Left lobe of liver (tissue), 2 donors: ENCODE results near the gene SYNGR4. TPM values are rescaled to one million over a fixed set of nuclear protein-coding genes. Genes with fewer than 3 reads are reported as not detected.

Experiments
- ATAC-seq: fragments of 200-7000 bp; cut with Tn5 transposase; one replicate; pipeline ENCODE4 v1.9.1; 2020; ENCODE audit warnings: mild to moderate bottlenecking, moderate library complexity
- DNase-seq: peaks from one replicate; pipeline ENCODE4 v3.0.0-alpha.2; 2020; ENCODE audit warnings: low spot score
- total RNA-seq: library from RNA; stranded (reverse); gene quantifications from one replicate; pipeline ENCODE4 v1.2.1, GENCODE V29; 2021
- donor health status: DM: no; HTN: no; CAD: no; lungs with moderate emphysema.
- donor health status: DM: no; HTN: yes; CAD: no.

Gene SYNGR4
- total RNA-seq, 1 donor from 2014 or later: not detected

- ATAC-seq: no peak
- no peak for DNase-seq
These were observed 31.3 kb downstream of the SYNGR4 start for GRCh38 chr19:48395499-48395898.

GRCh38 chr19:48396016-48396823 lies 32.1 kb downstream of the SYNGR4 start:
- ATAC-seq (no peak), DNase-seq (no peak)

GRCh38 chr19:48396824-48397176 lies 32.6 kb downstream of the SYNGR4 start:
- ATAC-seq (no peak), DNase-seq (no peak)

GRCh38 chr19:48397263-48398101 lies 33.3 kb downstream of the SYNGR4 start:
- DNase-seq (no peak), ATAC-seq (no peak)

- ATAC-seq: no peak
- no peak for DNase-seq
These were observed 33.9 kb downstream of the SYNGR4 start for GRCh38 chr19:48398102-48398374.

GRCh38 chr19:48398375-48399235 lies 34.4 kb downstream of the SYNGR4 start:
- DNase-seq: no peak
- ATAC-seq: peak; percentile 52

GRCh38 chr19:48400018-48400742 lies 36.0 kb downstream of the SYNGR4 start:
- no peak for DNase-seq
- peak; percentile 34 for ATAC-seq

- DNase-seq (no peak), ATAC-seq (no peak)
These were observed 37.1 kb downstream of the SYNGR4 start for GRCh38 chr19:48401287-48401686.

- DNase-seq (no peak), ATAC-seq (peak; percentile 83)
These were observed 39.4 kb downstream of the SYNGR4 start for GRCh38 chr19:48403606-48404005.

- DNase-seq (no peak), ATAC-seq (no peak)
These were observed 41.0 kb downstream of the SYNGR4 start for GRCh38 chr19:48405010-48405659.

- ATAC-seq (no peak), DNase-seq (no peak)
These were observed 41.7 kb downstream of the SYNGR4 start for GRCh38 chr19:48405850-48406249.

- peak; percentile 7 for ATAC-seq
- no peak for DNase-seq
These were observed 49.9 kb downstream of the SYNGR4 start for GRCh38 chr19:48413879-48414587.

- ATAC-seq (peak; percentile 84), DNase-seq (peak; percentile 70)
These were observed 51.2 kb downstream of the SYNGR4 start for GRCh38 chr19:48415395-48415794.

- ATAC-seq: no peak
- DNase-seq: no peak
These were observed 51.6 kb downstream of the SYNGR4 start for GRCh38 chr19:48415806-48416221.

- DNase-seq (no peak), ATAC-seq (no peak)
These were observed 53.3 kb downstream of the SYNGR4 start for GRCh38 chr19:48417421-48417820.

GRCh38 chr19:48418317-48419064 lies 54.3 kb downstream of the SYNGR4 start:
- ATAC-seq (no peak), DNase-seq (no peak)

GRCh38 chr19:48419158-48419920 lies 55.2 kb downstream of the SYNGR4 start:
- no peak for DNase-seq
- peak; percentile 38 for ATAC-seq

- ATAC-seq (no peak), DNase-seq (no peak)
These were observed 57.4 kb downstream of the SYNGR4 start for GRCh38 chr19:48421548-48421947.
